ENCODE data around the gene CHCHD1. TPM values are rescaled to one million over a fixed set of nuclear protein-coding genes. Genes with fewer than 3 reads are reported as not detected.
A peak's percentile ranks its signal among the peaks of the same experiment; 100 is the strongest.
"Not testable (repeated sequence)": the region's sequence is repeated elsewhere in the genome, so short reads cannot be mapped to it uniquely, and the experiment has no call there.

The CHCHD1 gene
- total RNA-seq, 8 experiments from 2014 or later: 35.3 to 52.4 (median 46.3) TPM

- H3K4me3 ChIP-seq: no peak overlapping the region
- in situ Hi-C loops (cut with MboI; ENCODE audit: low pct_unique_long_range_greater_than_20kb in 2 of 9, low sequenced_read_pairs in 9 of 9, unreplicated experiment in 9 of 9): no loop called here
- WGBS, 10 experiments: 80 to 100% (median 89%) methylated on average over 1 to 5 of the region's 17 CpGs; no CpG with 5 or more reads in 2 of the 10 experiments
- H3K27ac ChIP-seq: no peak overlapping the region
- ATAC-seq (replicated peaks in 6 of 8): no peak
- peaks cover 12 to 16% of the 10 kb centered on the region in 2 donors for H3K4me1 ChIP-seq (replicated peaks in 1 of 2)
Measured at GRCh38 chr10:73788864-73789658, 7.2 kb downstream of the CHCHD1 start.

GRCh38 chr10:73789659-73790055 is 7.8 kb downstream of the CHCHD1 start:
- Histone ChIP-seq H3K4me3 (no peak overlapping the region), H3K27ac (no peak overlapping the region), H3K4me1 (replicated peaks in 1 of 2) (peaks cover 12 to 16% of the 10 kb centered on the region in 2 donors)
- 93 to 100% (median 93%) methylated on average over 1 to 6 of the region's 10 CpGs; no CpG with 5 or more reads in 7 of the 10 experiments for WGBS, 10 experiments
- no peak for ATAC-seq (replicated peaks in 6 of 8)
- in situ Hi-C loops (cut with MboI; ENCODE audit: low pct_unique_long_range_greater_than_20kb in 2 of 9, low sequenced_read_pairs in 9 of 9, unreplicated experiment in 9 of 9): no loop called here

- Histone ChIP-seq H3K4me3 (no peak overlapping the region), H3K4me1 (replicated peaks in 1 of 2) (peaks cover 12 to 16% of the 10 kb centered on the region in 2 donors), H3K27ac (no peak overlapping the region)
- in situ Hi-C loops (cut with MboI; ENCODE audit: low pct_unique_long_range_greater_than_20kb in 2 of 9, low sequenced_read_pairs in 9 of 9, unreplicated experiment in 9 of 9): no loop called here
- peak in 3 of 8 experiments; percentile 23 to 26 (median 24) for ATAC-seq (replicated peaks in 6 of 8)
- 67 to 93% (median 90%) methylated on average over 2 to 15 of the region's 22 CpGs; no CpG with 5 or more reads in 3 of the 10 experiments for WGBS, 10 experiments
Measured at GRCh38 chr10:73790886-73791625, 9.2 kb downstream of the CHCHD1 start.

GRCh38 chr10:73791871-73792400 is 10.1 kb downstream of the CHCHD1 start:
- Histone ChIP-seq H3K4me1 (replicated peaks in 1 of 2) (peaks cover 7 to 10% of the 10 kb centered on the region in 2 donors), H3K4me3 (no peak overlapping the region), H3K27ac (no peak overlapping the region)
- in situ Hi-C loops (cut with MboI; ENCODE audit: low pct_unique_long_range_greater_than_20kb in 2 of 9, low sequenced_read_pairs in 9 of 9, unreplicated experiment in 9 of 9): no loop called here
- WGBS, 10 experiments: 79 to 100% (median 100%) methylated on average over 1 to 9 of the region's 26 CpGs; no CpG with 5 or more reads in 5 of the 10 experiments
- peak in 5 of 8 experiments; percentile 13 to 46 (median 27) for ATAC-seq (replicated peaks in 6 of 8)

- H3K4me3 ChIP-seq: no peak overlapping the region
- in situ Hi-C loops (cut with MboI; ENCODE audit: low pct_unique_long_range_greater_than_20kb in 2 of 9, low sequenced_read_pairs in 9 of 9, unreplicated experiment in 9 of 9): no loop called here
- WGBS, 10 experiments: 80 to 100% (median 100%) methylated on average over 1 to 3 of the region's 5 CpGs; no CpG with 5 or more reads in 5 of the 10 experiments
- ATAC-seq (replicated peaks in 6 of 8): no peak
- H3K27ac ChIP-seq: no peak overlapping the region
- H3K4me1 ChIP-seq (replicated peaks in 1 of 2): no peaks in the 10 kb centered on the region
Measured at GRCh38 chr10:73793456-73793855, 11.6 kb downstream of the CHCHD1 start.

- in situ Hi-C loops (cut with MboI; ENCODE audit: low pct_unique_long_range_greater_than_20kb in 2 of 9, low sequenced_read_pairs in 9 of 9, unreplicated experiment in 9 of 9); H3K27ac ChIP-seq; ATAC-seq (replicated peaks in 6 of 8); H3K4me1 ChIP-seq (replicated peaks in 1 of 2); H3K4me3 ChIP-seq: not testable (repeated sequence)
- WGBS, 10 experiments: 90 to 100% (median 98%) methylated on average over 1 to 3 of the region's 10 CpGs; no CpG with 5 or more reads in 6 of the 10 experiments
Measured at GRCh38 chr10:73795491-73795890, 13.6 kb downstream of the CHCHD1 start.

GRCh38 chr10:73796035-73796434 is 14.2 kb downstream of the CHCHD1 start:
- WGBS, 10 experiments: 90 to 100% (median 100%) methylated on average over 1 to 6 of the region's 8 CpGs; no CpG with 5 or more reads in 4 of the 10 experiments

GRCh38 chr10:73796766-73797165 is 14.9 kb downstream of the CHCHD1 start:
- no peaks in the 10 kb centered on the region for H3K4me1 ChIP-seq (replicated peaks in 1 of 2)
- 80 to 100% (median 84%) methylated on average over 1 to 5 of the region's 5 CpGs; no CpG with 5 or more reads in 6 of the 10 experiments for WGBS, 10 experiments
- no peak for ATAC-seq (replicated peaks in 6 of 8)
- H3K4me3 ChIP-seq: no peak overlapping the region
- in situ Hi-C loops (cut with MboI; ENCODE audit: low pct_unique_long_range_greater_than_20kb in 2 of 9, low sequenced_read_pairs in 9 of 9, unreplicated experiment in 9 of 9): no loop called here
- H3K27ac ChIP-seq: no peak overlapping the region

More at GRCh38 chr10:73796035-73796434, 14.2 kb downstream of the CHCHD1 start:
- H3K4me1 ChIP-seq (replicated peaks in 1 of 2); H3K4me3 ChIP-seq; H3K27ac ChIP-seq; ATAC-seq (replicated peaks in 6 of 8); in situ Hi-C loops (cut with MboI; ENCODE audit: low pct_unique_long_range_greater_than_20kb in 2 of 9, low sequenced_read_pairs in 9 of 9, unreplicated experiment in 9 of 9): not testable (repeated sequence)

GRCh38 chr10:73797324-73798025 is 15.6 kb downstream of the CHCHD1 start:
- ATAC-seq (replicated peaks in 6 of 8): no peak
- H3K4me1 ChIP-seq (replicated peaks in 1 of 2): no peaks in the 10 kb centered on the region
- in situ Hi-C loops (cut with MboI; ENCODE audit: low pct_unique_long_range_greater_than_20kb in 2 of 9, low sequenced_read_pairs in 9 of 9, unreplicated experiment in 9 of 9): no loop called here
- no peak overlapping the region for H3K4me3 ChIP-seq
- H3K27ac ChIP-seq: no peak overlapping the region
- 80 to 100% (median 88%) methylated on average over 1 to 3 of the region's 19 CpGs; no CpG with 5 or more reads in 6 of the 10 experiments for WGBS, 10 experiments

GRCh38 chr10:73798087-73798486 is 16.2 kb downstream of the CHCHD1 start:
- no peak overlapping the region for H3K4me3 ChIP-seq
- no peak for ATAC-seq (replicated peaks in 6 of 8)
- 97 to 100% (median 100%) methylated on average over 1 to 5 of the region's 6 CpGs; no CpG with 5 or more reads in 6 of the 10 experiments for WGBS, 10 experiments
- in situ Hi-C loops (cut with MboI; ENCODE audit: low pct_unique_long_range_greater_than_20kb in 2 of 9, low sequenced_read_pairs in 9 of 9, unreplicated experiment in 9 of 9): no loop called here
- H3K27ac ChIP-seq: no peak overlapping the region
- no peaks in the 10 kb centered on the region for H3K4me1 ChIP-seq (replicated peaks in 1 of 2)

GRCh38 chr10:73798927-73799560 is 17.2 kb downstream of the CHCHD1 start:
- Histone ChIP-seq H3K4me1 (replicated peaks in 1 of 2) (no peaks in the 10 kb centered on the region), H3K4me3 (no peak overlapping the region), H3K27ac (no peak overlapping the region)
- 100% methylated on average over 2 of the region's 10 CpGs; no CpG with 5 or more reads in 9 of the 10 experiments for WGBS, 10 experiments
- in situ Hi-C loops (cut with MboI; ENCODE audit: low pct_unique_long_range_greater_than_20kb in 2 of 9, low sequenced_read_pairs in 9 of 9, unreplicated experiment in 9 of 9): no loop called here
- ATAC-seq (replicated peaks in 6 of 8): peak in 5 of 8 experiments; percentile 8 to 21 (median 20)

GRCh38 chr10:73799899-73800559 is 18.2 kb downstream of the CHCHD1 start:
- ATAC-seq (replicated peaks in 6 of 8): peak in 6 of 8 experiments; percentile 3 to 21 (median 12)
- Histone ChIP-seq H3K4me3 (no peak overlapping the region), H3K27ac (no peak overlapping the region), H3K4me1 (replicated peaks in 1 of 2) (no peaks in the 10 kb centered on the region)
- in situ Hi-C loops (cut with MboI; ENCODE audit: low pct_unique_long_range_greater_than_20kb in 2 of 9, low sequenced_read_pairs in 9 of 9, unreplicated experiment in 9 of 9): no loop called here
- WGBS, 10 experiments: 80 to 100% (median 94%) methylated on average over 1 to 4 of the region's 9 CpGs; no CpG with 5 or more reads in 6 of the 10 experiments

Measured in motor neuron (in vitro differentiated cells).